Breast epithelium (tissue), 3 donors: Measurements from ENCODE around the gene NEMP1.

Experiments used
- POLR2AphosphoS5 ChIP-seq, 3 donors: sonication (generic); formaldehyde crosslinking; IDR thresholded peaks; one replicate each; pipeline ENCODE4 v1.6.1; 2017; ENCODE audit warnings: antibody characterized with exemption in 3 of 3
- TF ChIP-seq, protein P1 (sequence below), 3 donors: fragments of 450-650 bp; IDR thresholded peaks; one replicate each; pipeline ENCODE4 v1.5.1; 2016 to 2017; ENCODE audit warnings: antibody characterized with exemption in 3 of 3, mild to moderate bottlenecking in 3 of 3, moderate library complexity in 3 of 3

DNA sequence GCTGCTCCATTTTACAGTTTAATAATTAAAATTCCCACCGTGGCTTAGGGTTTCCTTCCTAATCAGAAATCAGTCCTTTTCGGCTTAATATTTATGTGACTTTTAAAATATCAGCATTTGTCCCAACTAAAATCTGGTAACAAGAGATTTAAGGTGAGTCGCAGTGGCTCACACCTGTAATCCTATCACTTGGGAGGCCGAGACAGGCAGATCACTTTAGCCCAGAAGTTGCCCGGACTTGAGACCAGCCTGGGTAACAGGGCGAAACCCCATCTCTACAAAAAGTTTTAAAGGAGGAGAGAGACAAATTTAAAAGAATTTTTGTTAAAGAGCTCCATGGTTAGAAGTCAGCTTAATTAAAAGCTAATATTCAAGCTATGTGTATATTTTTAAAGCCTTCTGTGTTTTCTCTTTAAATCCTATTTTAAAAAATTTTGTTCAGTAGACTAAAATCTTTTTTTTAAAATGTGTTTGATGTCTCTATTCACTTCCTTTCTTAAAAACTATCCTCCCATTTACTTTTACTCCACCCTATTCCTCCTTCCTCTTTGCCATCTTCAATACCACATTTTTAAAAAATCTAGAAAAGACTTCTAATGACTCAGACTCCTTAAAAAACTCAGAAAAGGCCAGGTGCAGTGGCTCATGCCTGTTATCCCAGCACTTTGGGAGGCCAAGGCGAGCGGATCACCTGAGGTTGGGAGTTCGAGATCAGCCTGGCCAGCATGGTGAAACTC lies 58.4 kb downstream of the NEMP1 start:
- TF ChIP-seq, protein P1, sequence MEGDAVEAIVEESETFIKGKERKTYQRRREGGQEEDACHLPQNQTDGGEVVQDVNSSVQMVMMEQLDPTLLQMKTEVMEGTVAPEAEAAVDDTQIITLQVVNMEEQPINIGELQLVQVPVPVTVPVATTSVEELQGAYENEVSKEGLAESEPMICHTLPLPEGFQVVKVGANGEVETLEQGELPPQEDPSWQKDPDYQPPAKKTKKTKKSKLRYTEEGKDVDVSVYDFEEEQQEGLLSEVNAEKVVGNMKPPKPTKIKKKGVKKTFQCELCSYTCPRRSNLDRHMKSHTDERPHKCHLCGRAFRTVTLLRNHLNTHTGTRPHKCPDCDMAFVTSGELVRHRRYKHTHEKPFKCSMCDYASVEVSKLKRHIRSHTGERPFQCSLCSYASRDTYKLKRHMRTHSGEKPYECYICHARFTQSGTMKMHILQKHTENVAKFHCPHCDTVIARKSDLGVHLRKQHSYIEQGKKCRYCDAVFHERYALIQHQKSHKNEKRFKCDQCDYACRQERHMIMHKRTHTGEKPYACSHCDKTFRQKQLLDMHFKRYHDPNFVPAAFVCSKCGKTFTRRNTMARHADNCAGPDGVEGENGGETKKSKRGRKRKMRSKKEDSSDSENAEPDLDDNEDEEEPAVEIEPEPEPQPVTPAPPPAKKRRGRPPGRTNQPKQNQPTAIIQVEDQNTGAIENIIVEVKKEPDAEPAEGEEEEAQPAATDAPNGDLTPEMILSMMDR (IDR thresholded peaks at IDR 0.05) = no peak
- TF ChIP-seq POLR2AphosphoS5 (IDR thresholded peaks at IDR 0.05) = no peak
